Measurements from ENCODE around the gene PTPRN2. TPM values are rescaled to one million over a fixed set of nuclear protein-coding genes. Genes with fewer than 3 reads are reported as not detected.

The PTPRN2 gene
- total and polyA plus RNA-seq, 2 donors (not counting 3 experiments of a cell fraction or from before 2014, with no cell fraction given): 0.62 to 0.88 TPM

GRCh38 chr7:158166386-158167340, 421.0 kb downstream of the PTPRN2 start:
- Histone ChIP-seq H2AFZ (ENCODE audit: low read depth, low read length) (no peak overlapping the region), H3K4me3 (replicated peaks in 1 of 3; ENCODE audit: insufficient read depth in 1 of 3, low read depth in 1 of 3, low read length in 3 of 3) (no peak overlapping the region), H3K9me3 (replicated peaks; ENCODE audit: control insufficient read depth, insufficient read depth, low read length) (peaks cover 11% of the 10 kb centered on the region), H4K20me1 (replicated peaks; ENCODE audit: control insufficient read depth, extremely low read depth, insufficient read depth, low read length) (no peaks in the 10 kb centered on the region), H3K27me3 (ENCODE audit: control insufficient read depth in 2 of 2, insufficient read depth in 2 of 2, low read length in 2 of 2) (no peaks in the 10 kb centered on the region), H3K36me3 (ENCODE audit: control insufficient read depth in 2 of 2, extremely low read depth in 1 of 2, insufficient read depth in 2 of 2, low read length in 2 of 2) (no peaks in the 10 kb centered on the region), H3K9ac (replicated peaks; ENCODE audit: extremely low read depth, insufficient read depth, low read length) (no peak overlapping the region), H3K79me2 (ENCODE audit: control insufficient read depth, insufficient read depth, low read length) (no peaks in the 10 kb centered on the region), H3K4me1 (ENCODE audit: control insufficient read depth, extremely low read depth, insufficient read depth, low read length) (no peaks in the 10 kb centered on the region), H3K9me1 (replicated peaks; ENCODE audit: control insufficient read depth, extremely low read depth, insufficient read depth, low read length) (no peaks in the 10 kb centered on the region), H3K4me2 (ENCODE audit: insufficient read depth, low read length) (no peak overlapping the region), H3K27ac (ENCODE audit: insufficient read depth, low read depth, low read length) (no peak overlapping the region)
- BruUV-seq (replicated peaks): no TSS peak
- intact Hi-C loops (cut with micrococcal nuclease) (no loop called here), dilution Hi-C loops (cut with MboI; ENCODE audit: extremely low pct_ligation_motif_present, low sequenced_read_pairs) (no loop called here)
- DNase-seq (ENCODE audit: low read depth, low spot score): peak; percentile 4
- FAIRE-seq: no peak
- POLR2A ChIA-PET: no interaction called here
- CTCF ChIA-PET: no interaction called here
- TF ChIP-seq EZH2 (IDR thresholded peaks at IDR 0.05; ENCODE audit: borderline replicate concordance, low read depth, low read length, severe bottlenecking): no peak
- TF ChIP-seq MYC (IDR thresholded peaks at IDR 0.05; ENCODE audit: low read depth, low read length): no peak
- TF ChIP-seq GATA2 (IDR thresholded peaks at IDR 0.05; ENCODE audit: insufficient read depth, insufficient read length, low read depth, low read length): no peak
- TF ChIP-seq POLR2AphosphoS5 (IDR thresholded peaks at IDR 0.05; ENCODE audit: insufficient read depth, low read depth, low read length): no peak
- no peak for TF ChIP-seq CTCF (IDR thresholded peaks at IDR 0.05; ENCODE audit: extremely low read depth in 1 of 2, insufficient read depth in 1 of 2, low read depth in 1 of 2, low read length in 2 of 2)

Measured in endothelial cell of umbilical vein (primary cell).